Measurements from ENCODE around the gene SYNGR4. TPM values are rescaled to one million over a fixed set of nuclear protein-coding genes. Genes with fewer than 3 reads are reported as not detected.

The SYNGR4 gene
- total and polyA plus RNA-seq, 9 donors, result 0.17 TPM; not detected in 8

- H3K27ac ChIP-seq (ENCODE audit: low read length), result no peak overlapping the region
- H3K36me3 ChIP-seq (ENCODE audit: control insufficient read depth, insufficient read depth, low read length), result no peaks in the 10 kb centered on the region
- peaks cover 57% of the 10 kb centered on the region for H3K27me3 ChIP-seq (ENCODE audit: control insufficient read depth, insufficient read depth, low read length)
- no peak for DNase-seq
- no peak overlapping the region for H3K4me3 ChIP-seq (ENCODE audit: low read length)
- peaks cover 52% of the 10 kb centered on the region for H3K4me1 ChIP-seq (ENCODE audit: control insufficient read depth, insufficient read depth, low read length)
- H3K9me3 ChIP-seq (replicated peaks; ENCODE audit: control insufficient read depth, low read depth, low read length), result no peaks in the 10 kb centered on the region
- 39% methylated on average over 20 of the region's 24 CpGs for WGBS (ENCODE audit: insufficient coverage)
Observed at GRCh38 chr19:48396016-48396823, 32.1 kb downstream of the SYNGR4 start.

GRCh38 chr19:48396824-48397176 is 32.6 kb downstream of the SYNGR4 start:
- no peak overlapping the region for H3K27ac ChIP-seq (ENCODE audit: low read length)
- peaks cover 57% of the 10 kb centered on the region for H3K27me3 ChIP-seq (ENCODE audit: control insufficient read depth, insufficient read depth, low read length)
- 75% methylated on average over 1 of the region's 2 CpGs for WGBS (ENCODE audit: insufficient coverage)
- no peak overlapping the region for H3K4me3 ChIP-seq (ENCODE audit: low read length)
- DNase-seq, result no peak
- H3K36me3 ChIP-seq (ENCODE audit: control insufficient read depth, insufficient read depth, low read length), result no peaks in the 10 kb centered on the region
- H3K4me1 ChIP-seq (ENCODE audit: control insufficient read depth, insufficient read depth, low read length), result peaks cover 50% of the 10 kb centered on the region
- no peaks in the 10 kb centered on the region for H3K9me3 ChIP-seq (replicated peaks; ENCODE audit: control insufficient read depth, low read depth, low read length)

GRCh38 chr19:48397263-48398101 is 33.3 kb downstream of the SYNGR4 start:
- Histone ChIP-seq H3K9me3 (replicated peaks; ENCODE audit: control insufficient read depth, low read depth, low read length) (no peaks in the 10 kb centered on the region), H3K27ac (ENCODE audit: low read length) (peak overlapping the region; percentile 51)

GRCh38 chr19:48398102-48398374 is 33.9 kb downstream of the SYNGR4 start:
- 3% methylated on average over 17 of the region's 17 CpGs for WGBS (ENCODE audit: insufficient coverage)
- Histone ChIP-seq H3K27ac (ENCODE audit: low read length) (peak overlapping the region; percentile 51), H3K4me3 (ENCODE audit: low read length) (peak overlapping the region; percentile 38), H3K4me1 (ENCODE audit: control insufficient read depth, insufficient read depth, low read length) (peaks cover 46% of the 10 kb centered on the region), H3K36me3 (ENCODE audit: control insufficient read depth, insufficient read depth, low read length) (no peaks in the 10 kb centered on the region), H3K9me3 (replicated peaks; ENCODE audit: control insufficient read depth, low read depth, low read length) (no peaks in the 10 kb centered on the region), H3K27me3 (ENCODE audit: control insufficient read depth, insufficient read depth, low read length) (peaks cover 52% of the 10 kb centered on the region)
- peak; percentile 37 for DNase-seq

More at GRCh38 chr19:48397263-48398101, 33.3 kb downstream of the SYNGR4 start:
- peaks cover 57% of the 10 kb centered on the region for H3K27me3 ChIP-seq (ENCODE audit: control insufficient read depth, insufficient read depth, low read length)
- H3K36me3 ChIP-seq (ENCODE audit: control insufficient read depth, insufficient read depth, low read length), result no peaks in the 10 kb centered on the region
- WGBS (ENCODE audit: insufficient coverage), result 31% methylated on average over 22 of the region's 22 CpGs
- peak overlapping the region; percentile 38 for H3K4me3 ChIP-seq (ENCODE audit: low read length)
- peaks cover 50% of the 10 kb centered on the region for H3K4me1 ChIP-seq (ENCODE audit: control insufficient read depth, insufficient read depth, low read length)
- peak; percentile 36 for DNase-seq

GRCh38 chr19:48398375-48399235 is 34.4 kb downstream of the SYNGR4 start:
- H3K27me3 ChIP-seq (ENCODE audit: control insufficient read depth, insufficient read depth, low read length), result peaks cover 46% of the 10 kb centered on the region
- H3K9me3 ChIP-seq (replicated peaks; ENCODE audit: control insufficient read depth, low read depth, low read length), result no peaks in the 10 kb centered on the region
- peak; percentile 90 for DNase-seq
- peaks cover 41% of the 10 kb centered on the region for H3K4me1 ChIP-seq (ENCODE audit: control insufficient read depth, insufficient read depth, low read length)
- 5% methylated on average over 82 of the region's 104 CpGs for WGBS (ENCODE audit: insufficient coverage)
- no peaks in the 10 kb centered on the region for H3K36me3 ChIP-seq (ENCODE audit: control insufficient read depth, insufficient read depth, low read length)
- H3K27ac ChIP-seq (ENCODE audit: low read length), result peak overlapping the region; percentile 69
- H3K4me3 ChIP-seq (ENCODE audit: low read length), result peak overlapping the region; percentile 38

GRCh38 chr19:48400018-48400742 is 36.0 kb downstream of the SYNGR4 start:
- peak; percentile 72 for DNase-seq
- no peaks in the 10 kb centered on the region for H3K9me3 ChIP-seq (replicated peaks; ENCODE audit: control insufficient read depth, low read depth, low read length)
- H3K27me3 ChIP-seq (ENCODE audit: control insufficient read depth, insufficient read depth, low read length), result peaks cover 30% of the 10 kb centered on the region
- peak overlapping the region; percentile 62 for H3K27ac ChIP-seq (ENCODE audit: low read length)
- no peaks in the 10 kb centered on the region for H3K36me3 ChIP-seq (ENCODE audit: control insufficient read depth, insufficient read depth, low read length)
- peaks cover 28% of the 10 kb centered on the region for H3K4me1 ChIP-seq (ENCODE audit: control insufficient read depth, insufficient read depth, low read length)
- H3K4me3 ChIP-seq (ENCODE audit: low read length), result no peak overlapping the region
- 51% methylated on average over 6 of the region's 14 CpGs for WGBS (ENCODE audit: insufficient coverage)

GRCh38 chr19:48401287-48401686 is 37.1 kb downstream of the SYNGR4 start:
- no peaks in the 10 kb centered on the region for H3K9me3 ChIP-seq (replicated peaks; ENCODE audit: control insufficient read depth, low read depth, low read length)
- no peak for DNase-seq
- 50% methylated on average over 5 of the region's 5 CpGs for WGBS (ENCODE audit: insufficient coverage)
- H3K36me3 ChIP-seq (ENCODE audit: control insufficient read depth, insufficient read depth, low read length), result no peaks in the 10 kb centered on the region
- no peak overlapping the region for H3K4me3 ChIP-seq (ENCODE audit: low read length)
- no peak overlapping the region for H3K27ac ChIP-seq (ENCODE audit: low read length)
- H3K4me1 ChIP-seq (ENCODE audit: control insufficient read depth, insufficient read depth, low read length), result peaks cover 19% of the 10 kb centered on the region
- H3K27me3 ChIP-seq (ENCODE audit: control insufficient read depth, insufficient read depth, low read length), result peaks cover 19% of the 10 kb centered on the region

- Histone ChIP-seq H3K36me3 (ENCODE audit: control insufficient read depth, insufficient read depth, low read length) (no peaks in the 10 kb centered on the region), H3K27ac (ENCODE audit: low read length) (no peak overlapping the region), H3K27me3 (ENCODE audit: control insufficient read depth, insufficient read depth, low read length) (no peaks in the 10 kb centered on the region), H3K4me1 (ENCODE audit: control insufficient read depth, insufficient read depth, low read length) (no peaks in the 10 kb centered on the region), H3K4me3 (ENCODE audit: low read length) (no peak overlapping the region), H3K9me3 (replicated peaks; ENCODE audit: control insufficient read depth, low read depth, low read length) (no peaks in the 10 kb centered on the region)
- WGBS (ENCODE audit: insufficient coverage), result 57% methylated on average over 1 of the region's 3 CpGs
- DNase-seq, result peak; percentile 83
Observed at GRCh38 chr19:48403606-48404005, 39.4 kb downstream of the SYNGR4 start.

GRCh38 chr19:48405010-48405659 is 41.0 kb downstream of the SYNGR4 start:
- Histone ChIP-seq H3K4me1 (ENCODE audit: control insufficient read depth, insufficient read depth, low read length) (no peaks in the 10 kb centered on the region), H3K36me3 (ENCODE audit: control insufficient read depth, insufficient read depth, low read length) (no peaks in the 10 kb centered on the region), H3K27ac (ENCODE audit: low read length) (no peak overlapping the region), H3K4me3 (ENCODE audit: low read length) (no peak overlapping the region), H3K9me3 (replicated peaks; ENCODE audit: control insufficient read depth, low read depth, low read length) (no peaks in the 10 kb centered on the region), H3K27me3 (ENCODE audit: control insufficient read depth, insufficient read depth, low read length) (no peaks in the 10 kb centered on the region)
- no peak for DNase-seq
- 88% methylated on average over 18 of the region's 27 CpGs for WGBS (ENCODE audit: insufficient coverage)

Data from muscle of leg (tissue), 11 donors.